ENCODE data around the gene MESP2. TPM values are rescaled to one million over a fixed set of nuclear protein-coding genes. Genes with fewer than 3 reads are reported as not detected.

MESP2 gene
- total RNA-seq, 2 experiments from 2014 or later: not detected

GRCh38 chr15:89750560-89751542 lies 25.3 kb upstream of the MESP2 start, which contains the start of gene MESP1:
MESP1 (minus strand) TSS chr15:89751249; CDS start chr15:89751231, 18 bp downstream.
- ChIA-PET POLR2A (interaction anchor here (0.8 kb wide), 1 partner anchor 11 kb away, joined by 3 read pairs; no protein-coding TSS in a partner anchor), CTCF (interaction anchor here (0.7 to 2.5 kb wide), 5 partner anchors 10 to 321 kb away, joined by 3 to 11 read pairs (median 6); no protein-coding TSS in a partner anchor)
- H3K27me3 ChIP-seq (ENCODE audit: control insufficient read depth in 1 of 2, insufficient read depth in 2 of 2, low read length in 2 of 2): peaks cover 2 to 8% of the 10 kb centered on the region in 2 experiments
- no peaks in the 10 kb centered on the region for H3K36me3 Mint-ChIP-seq (ENCODE audit: low read depth)
- H3K4me3 Mint-ChIP-seq: peak within 1 kb of the TSS; percentile 82
- no peak within 1 kb of the TSS for H3K27ac ChIP-seq (ENCODE audit: low read depth in 1 of 2, low read length in 2 of 2)
- TF ChIP-seq, protein P1, sequence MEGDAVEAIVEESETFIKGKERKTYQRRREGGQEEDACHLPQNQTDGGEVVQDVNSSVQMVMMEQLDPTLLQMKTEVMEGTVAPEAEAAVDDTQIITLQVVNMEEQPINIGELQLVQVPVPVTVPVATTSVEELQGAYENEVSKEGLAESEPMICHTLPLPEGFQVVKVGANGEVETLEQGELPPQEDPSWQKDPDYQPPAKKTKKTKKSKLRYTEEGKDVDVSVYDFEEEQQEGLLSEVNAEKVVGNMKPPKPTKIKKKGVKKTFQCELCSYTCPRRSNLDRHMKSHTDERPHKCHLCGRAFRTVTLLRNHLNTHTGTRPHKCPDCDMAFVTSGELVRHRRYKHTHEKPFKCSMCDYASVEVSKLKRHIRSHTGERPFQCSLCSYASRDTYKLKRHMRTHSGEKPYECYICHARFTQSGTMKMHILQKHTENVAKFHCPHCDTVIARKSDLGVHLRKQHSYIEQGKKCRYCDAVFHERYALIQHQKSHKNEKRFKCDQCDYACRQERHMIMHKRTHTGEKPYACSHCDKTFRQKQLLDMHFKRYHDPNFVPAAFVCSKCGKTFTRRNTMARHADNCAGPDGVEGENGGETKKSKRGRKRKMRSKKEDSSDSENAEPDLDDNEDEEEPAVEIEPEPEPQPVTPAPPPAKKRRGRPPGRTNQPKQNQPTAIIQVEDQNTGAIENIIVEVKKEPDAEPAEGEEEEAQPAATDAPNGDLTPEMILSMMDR (IDR thresholded peaks at IDR 0.05): peak; percentile 80
- H3K9me3 Mint-ChIP-seq: no peaks in the 10 kb centered on the region
- intact Hi-C loops (cut with DNase I, micrococcal nuclease): loop anchor here in 1 of 2 experiments (5.0 kb wide), 1 partner anchor 141 kb away; the partner anchor contains the start of gene AP3S2
- no peaks in the 10 kb centered on the region for H3K36me3 ChIP-seq (ENCODE audit: insufficient read depth, low read length)
- no peak within 1 kb of the TSS for H3K27ac Mint-ChIP-seq
- no peaks in the 10 kb centered on the region for H3K4me1 Mint-ChIP-seq (ENCODE audit: low read depth)
- peak within 1 kb of the TSS; percentile 47 for H3K4me3 ChIP-seq (ENCODE audit: low read length)
- H3K27me3 Mint-ChIP-seq: peaks cover 18% of the 10 kb centered on the region
- peak; percentile 94 for ATAC-seq (ENCODE audit: poor library complexity)
- peak; percentile 75 to 95 (median 84) for DNase-seq
- no peaks in the 10 kb centered on the region for H3K9me3 ChIP-seq (ENCODE audit: control insufficient read depth in 1 of 2, insufficient read depth in 1 of 2, low read length in 2 of 2)
- peaks cover 18% of the 10 kb centered on the region for H3K4me1 ChIP-seq (ENCODE audit: insufficient read depth, low read length)

- no peaks in the 10 kb centered on the region for H3K9me3 ChIP-seq (ENCODE audit: control insufficient read depth in 1 of 2, insufficient read depth in 1 of 2, low read length in 2 of 2)
- intact Hi-C loops (cut with DNase I, micrococcal nuclease): loop anchor here in 1 of 2 experiments (5.0 kb wide), 1 partner anchor 141 kb away; the partner anchor contains the start of gene AP3S2
- peak overlapping the region; percentile 62 for H3K4me3 Mint-ChIP-seq
- no peak overlapping the region for H3K4me3 ChIP-seq (ENCODE audit: low read length)
- no peak overlapping the region for H3K27ac ChIP-seq (ENCODE audit: low read depth in 1 of 2, low read length in 2 of 2)
- ChIA-PET CTCF (interaction anchor here (1.0 to 2.5 kb wide), 2 partner anchors 12 to 320 kb away, joined by 3 to 8 read pairs; no protein-coding TSS in a partner anchor), POLR2A (no interaction called here)
- H3K27me3 Mint-ChIP-seq: peaks cover 18% of the 10 kb centered on the region
- TF ChIP-seq, protein P1 (IDR thresholded peaks at IDR 0.05): no peak
- no peak overlapping the region for H3K27ac Mint-ChIP-seq
- peaks cover 18% of the 10 kb centered on the region for H3K4me1 ChIP-seq (ENCODE audit: insufficient read depth, low read length)
- H3K27me3 ChIP-seq (ENCODE audit: control insufficient read depth in 1 of 2, insufficient read depth in 2 of 2, low read length in 2 of 2): peaks cover 2 to 8% of the 10 kb centered on the region in 2 experiments
- no peaks in the 10 kb centered on the region for H3K36me3 Mint-ChIP-seq (ENCODE audit: low read depth)
- H3K36me3 ChIP-seq (ENCODE audit: insufficient read depth, low read length): no peaks in the 10 kb centered on the region
- no peaks in the 10 kb centered on the region for H3K9me3 Mint-ChIP-seq
- DNase-seq (no peak), ATAC-seq (ENCODE audit: poor library complexity) (no peak)
- no peaks in the 10 kb centered on the region for H3K4me1 Mint-ChIP-seq (ENCODE audit: low read depth)
Measured at GRCh38 chr15:89751748-89752147, 24.4 kb upstream of the MESP2 start.

DNA sequence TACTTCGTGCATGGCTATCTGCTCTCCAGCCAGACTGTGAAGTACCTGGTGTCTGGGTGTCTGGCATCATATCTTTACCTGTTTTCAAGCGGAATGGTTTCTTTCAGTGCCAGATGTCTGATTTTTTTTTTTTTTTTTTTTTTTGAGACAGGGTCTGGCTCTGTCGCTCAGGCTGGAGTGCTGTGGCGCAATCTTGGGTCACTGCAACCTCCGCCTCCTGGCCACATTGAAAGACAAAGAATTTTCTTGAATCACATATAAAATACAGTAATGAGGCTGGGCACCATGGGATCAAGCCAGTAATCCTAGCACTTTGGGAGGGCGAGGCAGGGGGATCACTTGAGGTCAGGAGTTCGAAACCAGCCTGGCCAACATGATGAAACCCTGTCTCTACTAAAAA lies 22.3 kb upstream of the MESP2 start:
- DNase-seq: no peak
- Histone ChIP-seq H3K4me3 (ENCODE audit: low read length) (no peak overlapping the region), H3K27me3 (ENCODE audit: control insufficient read depth in 1 of 2, insufficient read depth in 2 of 2, low read length in 2 of 2) (peaks cover 2 to 8% of the 10 kb centered on the region in 2 experiments), H3K27ac (ENCODE audit: low read depth in 1 of 2, low read length in 2 of 2) (no peak overlapping the region), H3K9me3 (ENCODE audit: control insufficient read depth in 1 of 2, insufficient read depth in 1 of 2, low read length in 2 of 2) (no peaks in the 10 kb centered on the region), H3K36me3 (ENCODE audit: insufficient read depth, low read length) (no peaks in the 10 kb centered on the region), H3K4me1 (ENCODE audit: insufficient read depth, low read length) (peaks cover 18% of the 10 kb centered on the region)
- H3K36me3 Mint-ChIP-seq (ENCODE audit: low read depth): no peaks in the 10 kb centered on the region
- TF ChIP-seq, protein P1 (IDR thresholded peaks at IDR 0.05): no peak
- H3K27ac Mint-ChIP-seq: no peak overlapping the region
- ChIA-PET CTCF (interaction anchor here (2.5 kb wide), 1 partner anchor 14 kb away, joined by 8 read pairs; no protein-coding TSS in a partner anchor), POLR2A (no interaction called here)
- H3K27me3 Mint-ChIP-seq: peaks cover 18% of the 10 kb centered on the region
- H3K4me1 Mint-ChIP-seq (ENCODE audit: low read depth): no peaks in the 10 kb centered on the region
- ATAC-seq (ENCODE audit: poor library complexity): no peak
- H3K4me3 Mint-ChIP-seq: peak overlapping the region; percentile 15
- intact Hi-C loops (cut with DNase I, micrococcal nuclease): loop anchor here in 1 of 2 experiments (5.0 kb wide), 1 partner anchor 138 kb away; the partner anchor contains the start of gene AP3S2
- no peaks in the 10 kb centered on the region for H3K9me3 Mint-ChIP-seq
